ENCODE measurements around the gene PLEKHM2.
"Not testable (repeated sequence)": the region's sequence is repeated elsewhere in the genome, so short reads cannot be mapped to it uniquely, and the experiment has no call there.

Gene PLEKHM2

GRCh38 chr1:15676688-15677661 lies 7.1 kb upstream of the PLEKHM2 start:
- no peak for DNase-seq

- no peak for DNase-seq
These were observed 5.5 kb upstream of the PLEKHM2 start for GRCh38 chr1:15678578-15678977.

GRCh38 chr1:15680131-15680530 lies 4.0 kb upstream of the PLEKHM2 start:
- no peak for DNase-seq

GRCh38 chr1:15680561-15681348 lies 3.4 kb upstream of the PLEKHM2 start:
- DNase-seq: no peak

GRCh38 chr1:15681349-15682292 lies 2.5 kb upstream of the PLEKHM2 start:
- DNase-seq: no peak

GRCh38 chr1:15682936-15683341 lies 1.2 kb upstream of the PLEKHM2 start:
- DNase-seq: no peak

- DNase-seq: no peak
These were observed 628 bp upstream of the PLEKHM2 start for GRCh38 chr1:15683345-15684039.

GRCh38 chr1:15684468-15685291 lies 560 bp downstream of the PLEKHM2 start:
- no peak for DNase-seq

GRCh38 chr1:15685820-15686219 lies 1.7 kb downstream of the PLEKHM2 start:
- no peak for DNase-seq

- no peak for DNase-seq
These were observed 3.3 kb downstream of the PLEKHM2 start for GRCh38 chr1:15687446-15687845.

- DNase-seq: no peak
These were observed 6.2 kb downstream of the PLEKHM2 start for GRCh38 chr1:15690317-15690716.

- no peak for DNase-seq
These were observed 7.4 kb downstream of the PLEKHM2 start for GRCh38 chr1:15691434-15692032.

- no peak for DNase-seq
These were observed 8.1 kb downstream of the PLEKHM2 start for GRCh38 chr1:15692121-15692682.

- DNase-seq: no peak
These were observed 9.3 kb downstream of the PLEKHM2 start for GRCh38 chr1:15693371-15693770.

GRCh38 chr1:15696956-15697521 lies 12.9 kb downstream of the PLEKHM2 start:
- DNase-seq: no peak

GRCh38 chr1:15698201-15698600 lies 14.1 kb downstream of the PLEKHM2 start:
- no peak for DNase-seq

- DNase-seq: not testable (repeated sequence)
These were observed 15.2 kb downstream of the PLEKHM2 start for GRCh38 chr1:15699321-15699720.

- DNase-seq: no peak
These were observed 16.4 kb downstream of the PLEKHM2 start for GRCh38 chr1:15700508-15700907.

- DNase-seq: no peak
These were observed 17.7 kb downstream of the PLEKHM2 start for GRCh38 chr1:15701784-15702183.

All from NCI-H1417 treated with DMSO at 0.1 percent for 48 hours (cell line).